ENCODE data around the gene INAFM2.

DNA sequence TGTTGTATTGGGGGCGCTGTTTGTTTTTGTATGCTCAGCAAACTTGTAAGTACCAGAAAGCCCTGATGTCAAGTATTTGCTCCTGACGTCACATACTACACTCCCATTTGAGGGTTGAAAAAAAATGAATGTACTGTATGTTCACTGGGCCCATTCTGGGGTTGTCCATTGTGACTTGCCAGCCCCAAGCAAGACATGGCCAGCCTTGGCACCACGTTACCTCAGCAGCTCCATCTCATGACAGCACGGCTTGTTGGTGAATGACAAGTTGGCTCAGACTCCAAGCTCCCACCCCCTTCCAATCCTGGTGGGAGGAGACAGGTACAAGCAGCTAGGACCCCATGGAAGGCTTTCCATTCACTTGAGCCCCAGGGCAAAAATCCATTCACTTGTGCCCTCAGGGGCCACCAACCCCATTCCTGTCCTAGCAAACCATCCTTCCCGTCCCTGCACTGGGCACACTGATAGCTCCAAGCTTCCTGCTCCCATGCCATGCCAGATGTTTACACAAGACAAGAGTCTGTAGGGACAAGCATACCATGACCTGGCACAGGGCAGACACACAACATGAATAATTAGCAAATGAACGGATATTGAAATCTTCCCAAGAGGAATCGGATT, 28.9 kb downstream of the INAFM2 start:
- TF ChIP-seq CTCF (IDR thresholded peaks at IDR 0.05; ENCODE audit: poor library complexity) (no peak), EZH2 (IDR thresholded peaks at IDR 0.05; ENCODE audit: borderline replicate concordance) (no peak)

Data from hepatocyte (in vitro differentiated cells).